Measurements from ENCODE around the gene FAM180A. TPM values are rescaled to one million over a fixed set of nuclear protein-coding genes. Genes with fewer than 3 reads are reported as not detected.

Gene FAM180A
- total RNA-seq, 4 donors from 2014 or later: 0.83 to 9.4 (median 1.7) TPM

DNA sequence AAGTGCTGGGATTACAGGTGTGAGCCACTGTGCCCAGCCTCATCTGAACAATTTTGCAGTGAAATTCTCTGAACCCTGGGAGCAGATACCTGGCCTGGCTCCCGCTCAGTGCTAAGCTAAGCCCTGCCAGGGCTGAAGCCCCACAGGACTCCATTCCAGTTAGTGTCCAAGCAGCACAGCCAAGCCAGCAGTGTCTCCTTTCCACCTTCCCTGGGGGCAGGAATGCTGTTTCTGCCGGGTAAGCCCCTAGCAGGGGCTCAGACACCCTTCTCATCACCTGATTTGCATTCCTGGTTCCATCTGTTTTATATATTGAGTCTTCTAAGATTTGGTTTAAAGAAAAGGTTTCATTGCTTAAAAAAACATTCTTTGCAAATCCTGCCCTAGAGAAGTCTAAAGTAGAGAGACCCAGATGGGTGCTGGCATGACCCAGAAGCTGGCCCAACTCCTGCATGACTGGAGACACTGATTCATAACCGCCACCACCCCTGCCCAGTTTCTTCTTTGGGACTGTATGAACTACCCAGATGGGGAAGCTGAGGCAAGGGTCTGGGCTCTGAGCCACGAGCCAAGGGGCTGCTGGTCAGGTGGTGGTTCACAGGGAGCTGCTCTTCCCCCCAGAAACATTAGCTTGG, 34.7 kb downstream of the FAM180A start:
- Histone ChIP-seq H3K27ac (replicated peaks in 1 of 4) (no peak overlapping the region), H3K36me3 (no peaks in the 10 kb centered on the region), H3K9me3 (no peaks in the 10 kb centered on the region), H3K27me3 (peaks cover 0 to 12% (median 0%) of the 10 kb centered on the region in 4 donors), H3K4me3 (no peak overlapping the region), H3K4me1 (peaks cover 0 to 10% (median 2%) of the 10 kb centered on the region in 4 donors)
- 70% methylated on average over 3 of the region's 4 CpGs for WGBS
- TF ChIP-seq POLR2A (IDR thresholded peaks at IDR 0.05; ENCODE audit: low read depth) (no peak), POLR2AphosphoS5 (IDR thresholded peaks at IDR 0.05) (no peak), EP300 (IDR thresholded peaks at IDR 0.05) (no peak)
- TF ChIP-seq, protein P1, sequence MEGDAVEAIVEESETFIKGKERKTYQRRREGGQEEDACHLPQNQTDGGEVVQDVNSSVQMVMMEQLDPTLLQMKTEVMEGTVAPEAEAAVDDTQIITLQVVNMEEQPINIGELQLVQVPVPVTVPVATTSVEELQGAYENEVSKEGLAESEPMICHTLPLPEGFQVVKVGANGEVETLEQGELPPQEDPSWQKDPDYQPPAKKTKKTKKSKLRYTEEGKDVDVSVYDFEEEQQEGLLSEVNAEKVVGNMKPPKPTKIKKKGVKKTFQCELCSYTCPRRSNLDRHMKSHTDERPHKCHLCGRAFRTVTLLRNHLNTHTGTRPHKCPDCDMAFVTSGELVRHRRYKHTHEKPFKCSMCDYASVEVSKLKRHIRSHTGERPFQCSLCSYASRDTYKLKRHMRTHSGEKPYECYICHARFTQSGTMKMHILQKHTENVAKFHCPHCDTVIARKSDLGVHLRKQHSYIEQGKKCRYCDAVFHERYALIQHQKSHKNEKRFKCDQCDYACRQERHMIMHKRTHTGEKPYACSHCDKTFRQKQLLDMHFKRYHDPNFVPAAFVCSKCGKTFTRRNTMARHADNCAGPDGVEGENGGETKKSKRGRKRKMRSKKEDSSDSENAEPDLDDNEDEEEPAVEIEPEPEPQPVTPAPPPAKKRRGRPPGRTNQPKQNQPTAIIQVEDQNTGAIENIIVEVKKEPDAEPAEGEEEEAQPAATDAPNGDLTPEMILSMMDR (IDR thresholded peaks at IDR 0.05): no peak
- DNase-seq (ENCODE audit: extremely low spot score): no peak
- intact Hi-C loops (cut with DNase I): no loop called here

DNA sequence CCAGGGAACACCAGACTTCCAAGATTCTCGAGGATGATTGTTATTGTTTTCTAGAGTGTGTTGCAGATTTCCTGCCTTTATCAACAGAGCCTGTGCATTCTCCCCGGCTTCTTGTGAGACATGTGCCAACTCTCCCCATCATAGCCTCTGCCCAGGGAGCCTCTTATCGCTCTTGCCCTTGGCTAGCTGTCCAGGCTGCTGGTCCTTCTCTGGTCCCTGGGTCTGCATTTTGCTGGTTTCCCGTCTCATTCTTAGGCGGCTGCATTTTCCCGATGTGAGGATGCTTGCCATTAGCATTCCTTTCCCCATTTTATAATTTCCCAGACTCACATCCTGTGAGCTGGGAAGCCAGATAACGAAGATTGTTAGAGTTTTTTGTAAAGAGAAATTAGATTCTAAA, 35.8 kb downstream of the FAM180A start:
- Histone ChIP-seq H3K27ac (replicated peaks in 1 of 4) (no peak overlapping the region), H3K9me3 (no peaks in the 10 kb centered on the region), H3K4me3 (no peak overlapping the region), H3K27me3 (peaks cover 0 to 11% (median 0%) of the 10 kb centered on the region in 4 donors), H3K4me1 (peaks cover 0 to 10% (median 2%) of the 10 kb centered on the region in 4 donors), H3K36me3 (no peaks in the 10 kb centered on the region)
- intact Hi-C loops (cut with DNase I): no loop called here
- TF ChIP-seq POLR2A (IDR thresholded peaks at IDR 0.05; ENCODE audit: low read depth) (no peak), EP300 (IDR thresholded peaks at IDR 0.05) (no peak), POLR2AphosphoS5 (IDR thresholded peaks at IDR 0.05) (no peak)
- TF ChIP-seq, protein P1 (IDR thresholded peaks at IDR 0.05): no peak
- 62% methylated on average over 7 of the region's 7 CpGs for WGBS
- no peak for DNase-seq (ENCODE audit: extremely low spot score)

DNA sequence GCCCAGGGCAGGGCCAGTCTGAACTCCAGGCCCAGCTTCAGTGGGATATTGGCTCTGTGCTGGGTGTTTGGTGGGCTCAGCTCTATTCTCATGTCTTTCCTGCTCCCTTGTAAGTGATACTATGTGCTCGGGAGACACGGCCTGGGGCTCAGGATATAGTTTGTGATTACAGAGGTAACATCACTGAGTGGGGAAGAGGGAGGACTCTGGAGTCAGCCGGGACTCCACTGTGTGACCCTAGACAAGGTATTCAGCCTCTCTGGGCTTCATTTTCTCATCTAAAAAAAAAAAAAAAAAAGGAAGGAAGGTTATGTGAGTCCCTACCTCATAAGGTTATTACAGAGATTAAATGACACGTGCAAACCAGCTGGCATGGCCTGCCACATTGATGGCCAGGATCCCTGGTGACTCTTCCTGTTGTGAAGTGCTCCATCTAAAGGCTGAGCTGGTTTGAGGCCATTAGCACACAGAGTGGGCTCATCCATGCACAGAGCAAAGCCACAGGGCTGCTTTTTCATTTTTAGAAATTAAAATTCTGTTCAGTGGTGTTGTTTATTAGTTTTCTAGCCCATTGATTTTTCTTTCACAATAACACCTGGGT, 36.3 kb downstream of the FAM180A start:
- Histone ChIP-seq H3K27ac (replicated peaks in 1 of 4) (no peak overlapping the region), H3K4me3 (no peak overlapping the region), H3K36me3 (no peaks in the 10 kb centered on the region), H3K27me3 (peaks cover 0 to 11% (median 0%) of the 10 kb centered on the region in 4 donors), H3K4me1 (peaks cover 0 to 10% (median 2%) of the 10 kb centered on the region in 4 donors), H3K9me3 (no peaks in the 10 kb centered on the region)
- TF ChIP-seq POLR2A (IDR thresholded peaks at IDR 0.05; ENCODE audit: low read depth) (no peak), EP300 (IDR thresholded peaks at IDR 0.05) (no peak), POLR2AphosphoS5 (IDR thresholded peaks at IDR 0.05) (no peak)
- TF ChIP-seq, protein P1 (IDR thresholded peaks at IDR 0.05): no peak
- intact Hi-C loops (cut with DNase I): no loop called here
- 63% methylated on average over 4 of the region's 4 CpGs for WGBS
- no peak for DNase-seq (ENCODE audit: extremely low spot score)

DNA sequence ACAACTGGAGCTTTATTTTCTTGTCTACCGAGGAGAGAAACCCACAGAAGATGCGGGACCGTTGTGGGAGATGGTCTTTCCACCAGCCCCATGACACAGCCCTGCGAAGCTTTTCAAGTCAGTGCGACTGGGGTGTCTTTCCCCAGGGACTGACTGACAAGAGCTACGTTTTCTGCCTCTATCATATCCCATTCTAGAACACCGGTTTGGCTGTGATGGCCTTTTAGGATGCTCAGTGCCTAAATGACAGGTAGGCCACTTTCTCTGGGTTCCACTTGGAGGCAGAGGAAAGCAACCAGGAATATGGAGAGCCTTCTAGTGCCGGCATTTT, 37.5 kb downstream of the FAM180A start:
- TF ChIP-seq POLR2A (IDR thresholded peaks at IDR 0.05; ENCODE audit: low read depth) (no peak), EP300 (IDR thresholded peaks at IDR 0.05) (no peak), POLR2AphosphoS5 (IDR thresholded peaks at IDR 0.05) (no peak)
- TF ChIP-seq, protein P1 (IDR thresholded peaks at IDR 0.05): no peak
- intact Hi-C loops (cut with DNase I): no loop called here
- Histone ChIP-seq H3K4me3 (no peak overlapping the region), H3K36me3 (no peaks in the 10 kb centered on the region), H3K9me3 (no peaks in the 10 kb centered on the region), H3K4me1 (peaks cover 0 to 5% (median 2%) of the 10 kb centered on the region in 4 donors), H3K27me3 (peaks cover 0 to 8% (median 0%) of the 10 kb centered on the region in 4 donors), H3K27ac (replicated peaks in 1 of 4) (no peak overlapping the region)
- DNase-seq (ENCODE audit: extremely low spot score): no peak
- 73% methylated on average over 7 of the region's 8 CpGs for WGBS

All from esophagus muscularis mucosa (tissue), 4 donors.